VCaP (cell line): ENCODE data around the gene KRT20.

ENCODE experiments used
- H3K27ac ChIP-seq: fragments of 450-650 bp; 2 replicates; pipeline ENCODE4 v1.5.1; 2017
- CTCF ChIP-seq: fragments of 450-650 bp; conservative IDR thresholded peaks from 2 replicates; pipeline ENCODE4 v1.5.1; 2017; ENCODE audit warnings: mild to moderate bottlenecking, moderate library complexity

KRT20 gene

GRCh38 chr17:40896916-40897455 is 11.9 kb upstream of the KRT20 start:
- no peak for TF ChIP-seq CTCF
- H3K27ac ChIP-seq = no peak overlapping the region

- H3K27ac ChIP-seq = no peak overlapping the region
- TF ChIP-seq CTCF = no peak
Measured at GRCh38 chr17:40895106-40895730, 10.2 kb upstream of the KRT20 start.

GRCh38 chr17:40888196-40888720 is 3.2 kb upstream of the KRT20 start:
- no peak overlapping the region for H3K27ac ChIP-seq
- TF ChIP-seq CTCF = no peak

- TF ChIP-seq CTCF = no peak
- H3K27ac ChIP-seq = no peak overlapping the region
Measured at GRCh38 chr17:40886090-40886489, 1.0 kb upstream of the KRT20 start.

- no peak overlapping the region for H3K27ac ChIP-seq
- TF ChIP-seq CTCF = no peak
Measured at GRCh38 chr17:40883626-40884334, 1.3 kb downstream of the KRT20 start.

GRCh38 chr17:40883031-40883430 is 2.0 kb downstream of the KRT20 start:
- TF ChIP-seq CTCF = no peak
- H3K27ac ChIP-seq = no peak overlapping the region

- H3K27ac ChIP-seq = no peak overlapping the region
- no peak for TF ChIP-seq CTCF
Measured at GRCh38 chr17:40879026-40879425, 6.0 kb downstream of the KRT20 start.
